ENCODE measurements around the gene CMTM3. TPM values are rescaled to one million over a fixed set of nuclear protein-coding genes. Genes with fewer than 3 reads are reported as not detected.
A peak's percentile ranks its signal among the peaks of the same experiment; 100 is the strongest.
"Not testable (repeated sequence)": the region's sequence is repeated elsewhere in the genome, so short reads cannot be mapped to it uniquely, and the experiment has no call there.

CMTM3 gene
- total RNA-seq, 1 experiment from 2014 or later = 9.1 TPM

DNA sequence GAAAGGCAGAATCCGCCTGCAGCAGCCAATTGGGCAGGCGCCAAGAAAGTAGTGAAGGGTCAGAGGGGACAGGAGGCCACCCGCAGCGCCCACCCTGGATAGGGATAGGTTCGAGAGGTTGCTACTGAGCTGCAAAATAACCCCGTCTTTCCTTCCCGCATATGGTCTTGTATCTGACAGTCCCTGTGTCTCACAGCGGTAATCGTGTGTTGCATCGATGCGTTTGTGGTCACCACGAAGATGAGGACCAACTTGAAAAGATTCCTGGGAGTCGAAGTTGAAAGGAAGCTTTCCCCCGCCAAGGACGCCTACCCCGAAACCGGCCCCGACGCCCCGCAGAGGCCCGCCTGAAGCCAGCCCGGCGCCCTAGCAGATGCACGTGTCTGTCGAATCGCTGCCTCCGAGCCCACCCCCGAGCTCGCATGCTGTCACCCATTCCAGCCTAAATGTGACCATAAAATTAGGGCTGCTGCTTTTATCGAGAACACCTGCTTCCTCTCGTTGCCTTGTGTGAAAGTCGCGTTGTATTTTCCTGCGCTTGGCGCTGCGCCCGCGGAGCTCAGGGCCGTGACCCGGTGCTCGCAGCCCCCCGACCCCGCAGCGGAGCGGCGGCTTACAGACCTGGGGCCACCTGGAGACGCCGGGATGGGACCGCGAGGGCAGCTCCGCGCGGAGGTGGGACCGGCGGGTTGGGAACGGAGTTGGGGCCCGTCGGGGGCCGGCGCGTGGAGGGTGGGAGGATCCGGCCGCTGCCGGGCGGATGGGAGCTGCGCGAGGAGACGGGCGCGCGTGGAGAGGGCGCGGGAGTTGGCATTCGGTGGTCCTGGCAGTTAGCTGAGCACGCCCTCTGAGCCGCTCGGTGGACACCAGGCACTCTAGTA lies 25.6 kb upstream of the CMTM3 start, which contains the start of gene CMTM2:
TSS of gene CMTM2 (plus strand) at position 813 of the 881 bp plus-strand sequence. CDS start 145 bp downstream, outside the sequence.
- in situ Hi-C loops (cut with HindIII; ENCODE audit: low pct_unique_long_range_greater_than_20kb, low sequenced_read_pairs) = no loop called here

DNA sequence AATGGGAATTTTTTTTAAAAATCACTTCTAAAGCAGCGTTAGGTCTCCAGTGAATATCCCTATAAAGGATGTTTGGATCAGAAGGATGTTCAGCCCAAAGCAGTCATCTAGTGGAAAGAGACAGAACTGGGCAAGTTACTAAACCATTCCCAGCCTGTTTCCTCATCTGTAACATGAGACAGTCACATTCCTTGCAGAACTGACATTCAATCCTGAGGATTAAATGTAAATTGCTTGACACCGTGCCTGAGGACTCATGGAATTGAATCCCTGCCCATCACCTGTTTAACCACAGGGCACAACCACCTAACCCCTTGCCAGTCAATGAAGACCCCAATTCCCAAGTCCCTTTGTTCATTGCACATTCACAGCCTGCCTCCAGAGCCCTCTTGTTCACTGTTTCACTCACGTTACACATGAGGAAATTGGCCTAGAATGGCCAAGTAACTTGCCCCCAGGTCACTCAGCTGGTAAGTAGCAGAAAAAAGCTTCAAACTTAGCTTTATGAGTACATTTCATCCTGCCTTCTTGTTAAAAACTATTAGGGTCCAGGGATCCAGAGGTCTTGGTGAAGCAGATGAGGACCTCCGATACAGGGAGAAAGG lies 23.8 kb upstream of the CMTM3 start:
- peak; percentile 28 for DNase-seq (ENCODE audit: low read depth, low spot score)
- in situ Hi-C loops (cut with HindIII; ENCODE audit: low pct_unique_long_range_greater_than_20kb, low sequenced_read_pairs) = no loop called here

More for the DNA sequence above, 25.6 kb upstream of the CMTM3 start, which contains the start of gene CMTM2:
- DNase-seq (ENCODE audit: low read depth, low spot score) = no peak

DNA sequence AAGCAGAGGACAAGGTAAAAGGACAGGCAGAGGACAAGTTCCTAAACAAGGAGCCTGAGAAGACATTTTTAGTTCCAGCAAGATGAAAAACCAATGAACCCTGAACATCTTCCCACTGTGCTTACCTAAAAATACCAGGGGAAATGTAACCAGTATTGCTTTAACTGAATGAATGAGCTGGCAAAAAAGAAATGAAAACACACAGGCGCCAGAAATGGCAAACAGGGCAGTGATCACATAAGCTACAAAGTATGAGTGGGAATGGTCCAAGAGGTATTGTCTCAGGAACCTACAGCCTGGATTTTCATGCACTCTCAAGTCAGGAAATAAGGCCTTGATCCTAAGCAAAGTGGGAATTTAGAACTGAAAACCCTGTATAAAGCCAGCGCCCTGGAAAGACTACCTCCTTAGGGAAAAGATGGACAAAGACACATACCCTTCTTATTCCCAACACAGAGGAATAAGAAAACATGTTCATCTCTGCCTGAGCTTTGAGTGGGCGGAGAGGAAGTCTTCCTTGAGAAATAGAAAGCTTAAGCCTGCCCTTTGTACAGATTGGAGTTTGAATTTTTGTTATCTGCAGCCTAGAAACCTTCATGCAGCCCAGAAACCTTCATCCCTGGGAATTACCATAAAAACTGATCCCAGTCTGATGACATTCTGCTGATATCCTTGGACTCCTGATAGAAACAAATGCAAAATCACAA lies 23.1 kb upstream of the CMTM3 start:
- no peak for DNase-seq (ENCODE audit: low read depth, low spot score)
- in situ Hi-C loops (cut with HindIII; ENCODE audit: low pct_unique_long_range_greater_than_20kb, low sequenced_read_pairs) = no loop called here

DNA sequence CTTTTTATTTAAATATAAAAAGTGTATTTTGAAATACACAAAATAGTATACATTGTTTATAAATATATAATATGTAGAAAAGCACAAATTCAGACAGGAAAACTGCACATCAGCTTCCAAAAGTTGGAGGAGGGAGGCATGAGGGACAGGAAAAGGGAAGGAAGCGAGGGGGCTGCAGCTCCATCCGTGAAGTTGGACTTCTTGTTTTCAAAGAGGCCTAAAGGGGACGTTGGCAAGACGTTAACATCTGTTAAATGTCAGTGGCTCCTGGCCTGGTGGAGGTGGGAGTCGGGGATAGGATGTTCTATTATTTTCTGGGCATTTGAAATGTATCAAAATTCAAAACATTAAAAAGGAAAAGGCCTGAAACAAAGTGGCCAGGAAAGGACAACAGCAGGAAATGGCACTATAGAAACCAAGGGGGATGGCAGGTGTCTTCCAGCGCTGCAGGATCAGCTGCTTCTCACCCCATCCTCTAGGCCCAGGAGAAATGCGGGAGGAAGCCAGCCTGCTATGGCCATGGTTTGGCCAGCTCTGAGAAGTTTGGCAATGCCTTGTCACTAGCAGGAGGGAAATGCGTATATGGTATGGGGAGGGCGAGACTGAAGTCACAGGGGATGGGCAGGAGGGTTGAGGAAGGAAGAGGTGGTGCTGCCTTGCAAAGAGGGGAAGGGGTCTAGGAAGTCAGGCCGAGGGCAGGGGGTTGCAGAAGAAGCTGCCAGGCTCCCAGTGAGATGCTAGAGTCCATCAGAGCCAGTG lies 18.8 kb upstream of the CMTM3 start:
- in situ Hi-C loops (cut with HindIII; ENCODE audit: low pct_unique_long_range_greater_than_20kb, low sequenced_read_pairs) = no loop called here
- DNase-seq (ENCODE audit: low read depth, low spot score) = no peak

DNA sequence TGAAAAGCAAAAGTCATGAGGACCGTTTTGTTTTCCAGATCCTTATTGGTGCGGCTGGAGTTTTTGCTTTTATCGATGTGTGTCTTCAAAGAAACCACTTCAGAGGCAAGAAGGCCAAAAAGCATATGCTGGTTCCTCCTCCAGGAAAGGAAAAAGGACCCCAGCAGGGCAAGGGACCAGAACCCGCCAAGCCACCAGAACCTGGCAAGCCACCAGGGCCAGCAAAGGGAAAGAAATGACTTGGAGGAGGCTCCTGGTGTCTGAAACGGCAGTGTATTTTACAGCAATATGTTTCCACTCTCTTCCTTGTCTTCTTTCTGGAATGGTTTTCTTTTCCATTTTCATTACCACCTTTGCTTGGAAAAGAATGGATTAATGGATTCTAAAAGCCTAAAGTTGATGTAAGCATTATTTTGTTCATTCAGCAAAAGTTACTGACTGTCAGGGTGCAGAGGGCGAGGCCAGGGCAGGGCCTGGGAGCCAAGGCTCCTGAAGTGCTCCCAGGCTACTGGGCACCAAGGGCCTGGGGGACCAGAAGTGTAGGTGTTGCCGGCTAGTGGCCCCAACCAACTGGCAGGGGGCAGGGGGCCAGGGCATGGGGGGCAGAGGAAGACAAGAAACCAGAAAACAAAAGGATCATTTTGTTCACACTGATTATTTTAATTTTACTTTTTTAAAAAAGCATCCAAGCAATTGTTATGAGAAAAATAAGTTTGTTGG lies 16.5 kb upstream of the CMTM3 start:
- in situ Hi-C loops (cut with HindIII; ENCODE audit: low pct_unique_long_range_greater_than_20kb, low sequenced_read_pairs) = no loop called here
- no peak for DNase-seq (ENCODE audit: low read depth, low spot score)

DNA sequence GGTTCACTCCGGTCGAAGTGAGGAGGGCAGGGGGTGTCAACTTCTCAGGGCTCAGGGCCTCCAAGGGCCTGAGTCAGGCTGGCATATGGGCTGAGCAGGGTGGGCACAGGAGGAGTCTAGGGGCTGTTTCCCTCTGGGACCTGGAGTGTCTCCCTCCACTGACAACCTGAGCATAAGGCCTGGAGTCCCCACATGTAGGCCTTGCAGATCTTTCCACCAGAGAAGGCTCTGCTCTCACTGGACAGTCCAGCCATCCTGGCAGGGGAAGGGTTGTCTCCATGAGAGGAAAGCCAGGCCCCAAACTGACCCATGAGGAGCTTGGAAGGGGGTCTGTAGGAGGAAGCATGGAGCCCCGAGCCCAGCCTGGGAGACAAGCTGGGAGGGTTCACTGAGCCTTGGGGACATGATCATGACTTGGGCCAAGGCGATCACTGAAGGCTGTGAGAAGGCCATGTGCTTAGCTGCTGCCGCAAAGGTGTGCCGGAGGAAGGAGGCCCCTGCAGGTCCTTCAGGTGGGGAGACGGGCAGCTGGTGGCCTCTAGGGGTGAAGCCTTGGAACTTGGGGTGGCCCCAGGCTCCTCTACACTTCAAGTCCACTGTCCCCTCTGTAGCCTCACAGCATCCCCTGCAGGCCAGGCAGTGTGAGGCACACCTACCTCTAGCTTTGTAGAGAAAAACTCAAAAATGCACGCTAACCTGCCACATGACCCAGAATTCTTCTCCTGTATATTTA lies 15.4 kb upstream of the CMTM3 start:
- in situ Hi-C loops (cut with HindIII; ENCODE audit: low pct_unique_long_range_greater_than_20kb, low sequenced_read_pairs) = no loop called here
- peak; percentile 58 for DNase-seq (ENCODE audit: low read depth, low spot score)

DNA sequence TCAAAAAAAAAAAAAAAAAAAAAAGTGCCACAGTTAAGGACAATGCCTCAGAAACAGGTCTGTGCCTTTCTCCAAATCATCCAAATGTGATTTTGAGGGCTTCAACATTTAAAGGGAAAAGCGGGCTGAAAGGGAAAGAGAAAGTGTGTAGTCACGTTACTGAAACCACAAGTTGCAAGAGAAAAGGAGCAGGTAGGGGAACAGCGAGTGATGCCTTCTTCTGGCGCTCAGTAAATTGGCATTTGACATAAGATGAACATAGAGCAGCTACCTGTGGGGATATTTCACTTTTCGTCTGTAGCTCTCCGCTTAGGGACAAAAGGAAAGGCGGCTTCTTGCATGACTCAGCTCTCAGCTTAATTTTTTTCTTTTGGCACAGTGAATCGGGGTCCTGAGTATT lies 14.2 kb upstream of the CMTM3 start:
- in situ Hi-C loops (cut with HindIII; ENCODE audit: low pct_unique_long_range_greater_than_20kb, low sequenced_read_pairs) = no loop called here
- no peak for DNase-seq (ENCODE audit: low read depth, low spot score)

DNA sequence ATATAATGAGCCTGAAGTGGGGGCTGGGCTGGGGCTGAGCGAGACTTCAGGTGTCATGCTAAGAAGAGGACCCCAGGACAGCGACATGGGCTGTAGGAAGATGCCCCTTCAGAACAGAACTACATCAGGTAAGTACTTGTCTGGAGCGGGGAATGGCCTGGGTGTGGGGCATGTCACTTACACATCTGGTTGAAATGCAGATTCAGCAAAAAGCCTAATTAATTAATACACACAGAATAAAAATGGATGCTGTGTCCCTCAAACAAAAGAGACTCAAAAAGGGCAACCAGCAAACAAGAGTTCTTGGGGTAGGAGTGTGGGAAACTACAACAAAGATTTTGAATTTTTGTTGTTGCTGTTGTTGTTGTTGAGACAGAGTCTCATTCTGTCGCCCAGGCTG lies 13.5 kb upstream of the CMTM3 start:
- no peak for DNase-seq (ENCODE audit: low read depth, low spot score)
- in situ Hi-C loops (cut with HindIII; ENCODE audit: low pct_unique_long_range_greater_than_20kb, low sequenced_read_pairs) = no loop called here

DNA sequence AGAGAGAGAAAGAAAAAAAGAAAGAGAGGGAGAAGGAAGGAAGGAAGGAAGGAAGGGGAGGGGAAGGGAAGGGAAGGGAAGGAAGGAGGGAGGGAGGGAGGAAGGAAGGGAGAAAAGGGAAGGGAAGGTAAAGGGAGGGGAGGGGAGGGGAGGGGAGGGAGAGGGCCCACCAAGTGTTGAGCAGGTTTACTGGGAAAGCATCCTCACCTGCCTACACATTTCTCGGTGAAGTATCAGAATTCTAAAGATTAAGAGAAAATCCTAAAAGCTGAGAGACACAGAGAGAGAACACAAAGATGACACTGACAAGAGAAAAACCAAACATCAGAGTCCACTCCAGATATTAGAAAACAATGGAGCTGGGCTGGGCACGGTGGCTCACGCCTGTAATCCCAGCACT lies 12.3 kb upstream of the CMTM3 start:
- no peak for DNase-seq (ENCODE audit: low read depth, low spot score)
- in situ Hi-C loops (cut with HindIII; ENCODE audit: low pct_unique_long_range_greater_than_20kb, low sequenced_read_pairs) = no loop called here

DNA sequence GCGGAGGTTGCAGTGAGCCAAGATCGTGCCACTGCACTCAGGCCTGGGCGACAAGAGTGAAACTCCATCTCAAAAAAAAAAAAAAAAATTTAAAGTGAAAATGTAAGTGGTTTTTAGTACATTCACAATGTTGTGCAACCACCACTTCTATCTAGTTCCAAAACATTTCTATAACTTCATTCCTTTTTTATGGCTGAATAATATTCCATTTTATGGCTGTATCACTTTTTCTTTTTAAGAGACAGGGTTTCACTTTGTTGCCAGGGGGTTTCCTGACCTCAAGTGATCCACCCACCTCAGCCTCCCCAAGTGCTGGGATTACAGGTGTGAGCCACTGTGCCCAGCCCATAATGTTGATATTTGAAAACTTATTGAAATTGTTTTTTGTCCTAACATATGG lies 11.7 kb upstream of the CMTM3 start:
- no peak for DNase-seq (ENCODE audit: low read depth, low spot score)
- in situ Hi-C loops (cut with HindIII; ENCODE audit: low pct_unique_long_range_greater_than_20kb, low sequenced_read_pairs) = no loop called here

DNA sequence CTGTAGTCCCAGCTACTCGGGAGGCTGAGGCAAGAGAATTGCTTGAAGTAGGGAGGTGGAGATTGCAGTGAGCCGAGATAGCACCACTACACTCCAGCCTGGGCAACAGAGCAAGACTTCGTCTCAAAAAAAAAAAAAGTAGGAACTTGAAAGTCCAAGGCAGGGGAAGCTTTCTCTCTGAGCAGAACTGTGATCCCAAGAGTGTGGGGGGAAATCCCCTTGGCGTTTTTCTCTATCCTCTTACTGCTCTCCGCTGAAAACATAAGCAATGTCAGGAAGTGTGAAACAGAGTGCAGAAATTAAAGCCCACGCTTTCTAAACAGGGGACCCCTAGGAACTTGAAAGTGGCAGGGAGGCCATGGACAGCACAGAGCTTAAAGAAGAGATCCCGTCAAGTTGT lies 9.8 kb upstream of the CMTM3 start:
- no peak for DNase-seq (ENCODE audit: low read depth, low spot score)
- in situ Hi-C loops (cut with HindIII; ENCODE audit: low pct_unique_long_range_greater_than_20kb, low sequenced_read_pairs) = no loop called here

DNA sequence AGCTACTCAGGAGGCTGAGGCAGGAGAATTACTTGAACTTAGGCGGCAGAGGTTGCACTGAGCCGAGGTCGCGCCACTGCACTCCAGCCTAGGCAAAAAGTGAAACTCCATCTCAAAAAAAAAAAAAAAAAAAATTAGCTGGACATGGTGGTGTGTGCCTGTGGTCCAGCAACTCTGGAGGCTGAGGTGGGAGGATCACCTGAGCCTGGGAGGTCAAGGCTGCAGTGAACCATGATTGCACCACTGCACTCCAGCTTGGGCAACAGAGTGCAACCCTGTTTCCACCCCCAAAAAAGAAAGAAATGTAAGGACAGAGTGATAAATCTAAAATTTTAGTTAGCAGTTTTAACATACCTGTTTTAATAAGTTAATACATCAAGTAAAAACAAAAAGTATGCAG lies 7.9 kb upstream of the CMTM3 start:
- in situ Hi-C loops (cut with HindIII; ENCODE audit: low pct_unique_long_range_greater_than_20kb, low sequenced_read_pairs); DNase-seq (ENCODE audit: low read depth, low spot score): not testable (repeated sequence)

DNA sequence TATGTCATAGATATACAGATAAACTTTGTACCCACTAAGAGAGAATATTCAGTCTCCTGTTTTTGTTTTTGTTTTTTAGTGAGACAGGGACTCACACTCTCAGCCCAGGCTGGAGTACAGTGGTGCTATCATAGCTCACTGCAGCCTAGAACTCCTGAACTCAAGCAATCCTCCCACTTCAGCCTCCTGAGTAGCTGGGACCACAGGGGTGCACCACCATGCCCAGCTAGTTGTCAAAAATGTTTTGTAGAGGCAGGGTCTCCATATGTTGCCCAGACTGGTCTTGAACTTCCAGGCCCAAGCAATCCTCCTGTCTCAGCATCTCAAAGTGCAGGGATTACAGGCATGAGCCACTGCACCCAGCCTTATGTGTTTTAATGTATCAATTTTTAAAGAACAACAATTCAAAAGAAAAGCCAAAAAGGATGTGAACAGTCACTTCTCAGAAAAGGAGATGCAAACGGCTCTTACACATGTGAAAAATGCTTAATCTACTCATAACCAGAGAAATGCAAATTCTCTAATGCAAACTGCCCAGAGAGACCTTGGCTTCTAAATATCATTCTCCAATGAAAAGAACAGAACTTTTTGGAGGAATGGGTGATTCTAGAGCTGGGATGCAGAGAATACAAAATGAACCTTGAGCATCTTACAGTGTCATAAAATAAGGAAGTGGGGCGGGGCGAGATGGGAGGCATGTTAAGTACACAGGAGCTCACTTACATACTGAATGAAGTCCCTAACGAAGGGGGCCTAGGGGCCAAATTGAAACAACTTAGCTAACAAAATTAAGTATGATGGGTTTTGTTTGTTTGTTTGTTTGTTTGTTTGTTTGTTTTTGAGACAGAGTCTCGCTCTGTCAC lies 7.3 kb upstream of the CMTM3 start:
- no peak for DNase-seq (ENCODE audit: low read depth, low spot score)
- in situ Hi-C loops (cut with HindIII; ENCODE audit: low pct_unique_long_range_greater_than_20kb, low sequenced_read_pairs) = no loop called here

DNA sequence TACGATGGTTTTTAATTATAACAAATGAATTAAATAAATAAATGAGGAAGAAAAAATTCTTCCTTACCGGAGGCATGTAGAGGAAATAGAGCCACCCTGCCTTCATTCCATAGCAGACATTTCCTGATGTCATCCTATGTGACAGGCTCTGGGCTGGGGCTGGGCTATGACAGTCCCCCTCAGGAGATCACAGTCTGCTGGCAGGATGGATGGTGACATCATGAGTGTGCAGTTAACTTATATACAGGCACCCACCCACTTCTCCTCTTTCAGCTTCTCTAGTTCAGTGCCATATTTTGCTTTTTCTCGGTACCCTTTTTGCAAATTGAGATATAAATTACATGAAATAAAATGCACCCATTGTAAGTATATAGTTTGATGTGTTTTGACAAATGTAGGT lies 6.4 kb upstream of the CMTM3 start:
- no peak for DNase-seq (ENCODE audit: low read depth, low spot score)
- in situ Hi-C loops (cut with HindIII; ENCODE audit: low pct_unique_long_range_greater_than_20kb, low sequenced_read_pairs) = no loop called here

DNA sequence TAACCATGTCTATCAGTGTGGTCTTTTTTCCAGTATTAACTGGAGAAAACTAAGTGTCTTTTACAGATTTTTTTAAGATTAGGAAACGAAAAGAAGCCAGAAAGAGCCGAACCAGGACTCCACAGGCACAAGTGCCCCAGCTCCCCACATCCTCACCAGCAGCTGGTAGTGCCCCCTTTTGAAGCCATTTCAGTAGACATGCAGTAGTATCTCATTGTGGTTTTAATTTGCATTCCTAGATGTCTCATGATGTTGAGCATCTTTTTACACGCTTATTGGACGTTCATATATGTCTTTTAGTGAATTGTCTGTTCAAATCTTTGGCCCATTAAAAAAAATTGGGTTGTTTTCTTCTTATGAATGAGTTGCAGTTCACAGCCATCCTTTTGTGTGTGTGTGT lies 4.8 kb upstream of the CMTM3 start:
- in situ Hi-C loops (cut with HindIII; ENCODE audit: low pct_unique_long_range_greater_than_20kb, low sequenced_read_pairs) = no loop called here
- no peak for DNase-seq (ENCODE audit: low read depth, low spot score)

DNA sequence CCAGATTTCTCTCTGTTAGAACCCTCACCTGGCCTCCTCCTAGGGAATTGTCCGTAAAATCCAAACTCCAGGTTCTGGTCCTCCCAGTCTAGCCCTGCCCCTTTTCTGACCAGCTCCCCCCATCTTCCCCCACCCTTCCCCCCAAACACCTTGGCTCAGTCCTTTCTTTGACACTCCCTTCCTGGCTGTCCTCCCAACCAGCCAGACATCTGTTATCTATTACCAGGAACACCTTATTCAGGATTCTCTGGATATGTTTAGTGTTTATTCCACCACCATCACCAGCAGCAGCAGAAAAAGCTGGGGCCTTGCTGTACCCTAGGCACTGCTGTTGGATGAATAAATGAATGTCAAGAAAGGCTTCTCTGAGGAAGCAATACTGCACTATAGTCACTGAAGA lies 4.0 kb upstream of the CMTM3 start:
- DNase-seq (ENCODE audit: low read depth, low spot score) = no peak
- in situ Hi-C loops (cut with HindIII; ENCODE audit: low pct_unique_long_range_greater_than_20kb, low sequenced_read_pairs) = no loop called here
